Measurements from ENCODE around the gene INTU. TPM values are rescaled to one million over a fixed set of nuclear protein-coding genes. Genes with fewer than 3 reads are reported as not detected.
"Not testable (repeated sequence)": the region's sequence is repeated elsewhere in the genome, so short reads cannot be mapped to it uniquely, and the experiment has no call there.

The INTU gene
- total RNA-seq, 1 donor from 2014 or later: 0.07 TPM

DNA sequence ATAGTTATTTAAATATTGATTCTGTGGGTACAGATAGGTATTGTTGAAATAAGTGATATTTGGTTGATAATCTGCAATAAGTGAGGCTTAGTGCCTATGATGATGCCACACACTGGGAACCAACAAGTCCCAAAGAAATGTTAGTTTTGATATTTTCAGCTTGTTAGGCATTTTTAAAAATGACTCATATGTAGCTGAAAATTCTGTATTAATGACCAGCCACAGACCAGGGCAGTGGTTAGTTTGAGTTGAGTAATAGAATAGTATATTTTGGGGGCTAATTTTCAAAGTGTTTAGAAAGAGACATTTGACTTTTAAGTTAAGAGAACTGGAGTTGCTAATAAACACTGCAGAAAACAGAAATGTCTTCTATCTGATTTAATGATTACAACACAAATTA lies 9.4 kb downstream of the INTU start:
- intact Hi-C loops (cut with micrococcal nuclease): no loop called here

GRCh38 chr4:127643791-127644190 lies 11.0 kb downstream of the INTU start:
- intact Hi-C loops (cut with micrococcal nuclease): no loop called here

- intact Hi-C loops (cut with micrococcal nuclease): no loop called here
Observed at GRCh38 chr4:127648061-127648460, 15.3 kb downstream of the INTU start.

- intact Hi-C loops (cut with micrococcal nuclease): not testable (repeated sequence)
Observed at GRCh38 chr4:127655590-127655989, 22.8 kb downstream of the INTU start.

DNA sequence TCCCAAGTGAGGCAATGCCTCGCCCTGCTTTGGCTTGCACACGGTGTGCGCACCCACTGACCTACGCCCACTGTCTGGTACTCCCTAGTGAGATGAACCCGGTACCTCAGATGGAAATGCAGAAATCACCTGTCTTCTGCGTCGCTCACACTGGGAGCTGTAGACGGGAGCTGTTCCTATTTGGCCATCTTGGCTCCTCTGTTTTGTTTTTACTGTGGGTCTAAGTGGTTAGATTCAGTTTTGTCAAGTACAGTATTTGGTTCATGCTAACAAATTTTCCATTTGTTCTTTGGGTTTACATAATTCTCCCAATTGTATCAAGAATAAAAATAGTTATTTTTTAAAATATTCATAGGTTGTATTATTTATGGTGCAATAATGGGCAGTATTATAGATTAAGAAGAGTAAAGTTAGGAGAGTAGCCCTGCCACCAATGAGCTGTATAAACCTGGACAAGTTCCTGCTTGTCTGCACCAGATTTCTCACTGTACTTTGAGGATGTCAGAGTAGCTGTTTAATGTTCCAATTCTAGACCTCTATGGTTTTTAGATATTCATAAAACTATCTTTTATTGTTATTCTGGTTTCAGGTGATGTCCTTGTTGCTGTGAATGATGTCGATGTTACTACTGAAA lies 23.4 kb downstream of the INTU start:
- intact Hi-C loops (cut with micrococcal nuclease): no loop called here

- intact Hi-C loops (cut with micrococcal nuclease): no loop called here
Observed at GRCh38 chr4:127660284-127660885, 27.6 kb downstream of the INTU start.

DNA sequence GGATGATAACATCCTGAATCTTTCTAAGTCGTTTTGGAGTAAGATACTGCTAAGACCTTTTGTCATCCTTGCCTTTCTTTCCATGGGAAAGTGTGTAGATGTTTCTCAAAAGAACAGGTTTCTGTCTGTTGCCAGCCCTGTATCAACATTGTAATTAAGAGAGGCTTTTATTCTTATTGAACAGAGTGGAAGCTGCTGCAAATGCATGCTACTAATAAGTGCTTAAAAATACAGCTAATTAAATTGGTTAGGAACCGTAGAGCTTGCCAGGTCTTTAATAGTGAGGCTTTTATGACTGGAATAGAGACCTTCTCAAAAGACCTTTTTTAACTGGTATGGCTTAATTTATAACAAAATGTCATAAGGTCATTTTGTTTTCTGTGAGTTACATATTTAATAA lies 34.4 kb downstream of the INTU start:
- intact Hi-C loops (cut with micrococcal nuclease): no loop called here

DNA sequence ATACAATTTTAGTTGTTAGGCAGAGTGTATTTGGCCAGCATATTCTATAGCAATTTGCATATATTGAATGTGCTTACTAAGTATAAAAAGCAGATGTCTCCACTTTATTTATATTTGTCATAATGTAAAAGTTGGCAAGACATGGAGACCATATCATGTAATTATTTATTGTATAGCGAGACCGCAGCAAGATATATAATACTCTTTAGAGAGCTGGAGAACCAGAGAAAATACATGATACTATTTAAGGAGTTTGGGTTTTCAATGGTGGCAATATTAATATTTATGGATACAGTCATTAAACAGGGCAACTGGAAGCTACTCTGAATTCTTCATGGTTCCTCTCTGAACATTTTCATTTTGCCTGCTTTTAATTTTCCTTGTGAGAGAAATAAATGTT lies 35.0 kb downstream of the INTU start:
- intact Hi-C loops (cut with micrococcal nuclease): no loop called here

DNA sequence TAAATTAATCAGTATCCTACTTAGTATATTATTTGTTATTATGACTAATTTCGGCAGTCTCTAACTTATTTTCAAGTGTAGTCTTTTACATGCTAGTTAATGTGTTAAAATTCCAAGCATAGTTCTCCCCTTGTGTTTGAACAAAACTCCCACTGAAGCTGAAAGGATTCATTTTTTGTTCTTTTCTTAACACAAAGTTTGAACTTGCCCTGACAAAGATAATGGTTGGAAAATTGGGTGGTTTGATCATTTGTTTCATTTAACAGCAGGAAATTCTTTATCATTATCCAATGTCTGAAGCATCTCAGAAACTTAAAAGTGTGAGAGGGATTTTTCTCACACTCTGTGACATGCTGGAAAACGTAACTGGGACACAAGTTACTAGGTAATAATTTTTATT lies 36.0 kb downstream of the INTU start:
- intact Hi-C loops (cut with micrococcal nuclease): no loop called here

- intact Hi-C loops (cut with micrococcal nuclease): no loop called here
Observed at GRCh38 chr4:127669691-127670090, 36.9 kb downstream of the INTU start.

DNA sequence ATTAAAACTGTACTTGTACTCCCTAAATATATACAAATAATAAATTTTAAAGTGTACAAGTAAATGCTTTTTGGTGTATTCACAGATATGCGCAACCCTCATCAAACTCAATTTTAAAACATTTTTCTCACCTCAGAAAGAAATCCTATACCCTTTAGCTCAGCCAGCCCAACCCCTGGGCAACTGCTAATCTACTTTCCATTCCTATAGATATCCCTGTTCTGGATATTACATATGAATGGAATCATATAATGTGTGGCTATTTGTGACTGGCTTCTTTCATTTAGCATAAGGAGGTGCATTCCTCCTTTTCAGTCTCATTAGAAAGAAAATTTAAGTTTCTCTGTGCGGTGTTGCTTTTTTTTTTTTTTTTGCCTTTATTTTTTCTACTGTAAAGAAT lies 39.4 kb downstream of the INTU start:
- intact Hi-C loops (cut with micrococcal nuclease): no loop called here

DNA sequence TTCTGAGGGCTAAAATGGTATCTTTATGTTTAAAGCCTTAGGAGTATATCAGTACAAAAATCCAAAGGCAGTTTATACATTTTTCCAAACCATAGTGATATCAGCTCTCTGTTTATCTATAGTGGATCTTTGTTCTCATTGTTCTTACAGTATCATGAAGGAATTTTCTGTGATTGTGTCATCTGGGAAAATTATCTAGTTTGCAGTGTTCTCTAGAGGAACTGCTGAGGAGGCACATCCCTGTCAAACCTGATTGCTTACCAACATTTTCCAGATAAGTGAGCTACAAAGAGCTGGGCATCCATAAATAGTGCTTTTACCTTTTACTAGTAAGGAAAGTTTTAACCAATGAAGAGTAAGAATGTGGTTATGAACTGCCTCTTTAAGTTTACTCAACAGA lies 52.5 kb downstream of the INTU start:
- intact Hi-C loops (cut with micrococcal nuclease): no loop called here

DNA sequence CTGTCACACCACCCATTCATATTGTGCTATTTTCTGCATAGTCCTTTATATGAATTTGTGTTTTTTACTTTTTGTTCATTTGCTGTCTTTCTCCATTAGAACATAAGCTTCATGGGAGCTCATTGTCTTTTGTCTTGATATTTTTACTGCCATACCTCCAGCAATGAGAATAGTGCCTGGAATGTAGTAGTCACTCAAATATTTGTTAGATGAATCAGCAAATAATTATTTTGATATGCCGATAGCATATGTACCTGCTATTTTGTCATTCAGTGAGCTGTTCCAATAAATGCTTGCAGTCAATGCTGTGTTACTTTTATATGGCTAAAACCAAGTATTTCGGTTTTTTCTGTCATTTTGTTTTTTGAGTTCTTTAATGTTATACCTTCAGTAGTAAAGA lies 53.9 kb downstream of the INTU start:
- intact Hi-C loops (cut with micrococcal nuclease): no loop called here

- intact Hi-C loops (cut with micrococcal nuclease): no loop called here
Observed at GRCh38 chr4:127687580-127687979, 54.8 kb downstream of the INTU start.

GRCh38 chr4:127698789-127699200 lies 66.0 kb downstream of the INTU start:
- intact Hi-C loops (cut with micrococcal nuclease): no loop called here

GRCh38 chr4:127708985-127709384 lies 76.2 kb downstream of the INTU start:
- intact Hi-C loops (cut with micrococcal nuclease): no loop called here

DNA sequence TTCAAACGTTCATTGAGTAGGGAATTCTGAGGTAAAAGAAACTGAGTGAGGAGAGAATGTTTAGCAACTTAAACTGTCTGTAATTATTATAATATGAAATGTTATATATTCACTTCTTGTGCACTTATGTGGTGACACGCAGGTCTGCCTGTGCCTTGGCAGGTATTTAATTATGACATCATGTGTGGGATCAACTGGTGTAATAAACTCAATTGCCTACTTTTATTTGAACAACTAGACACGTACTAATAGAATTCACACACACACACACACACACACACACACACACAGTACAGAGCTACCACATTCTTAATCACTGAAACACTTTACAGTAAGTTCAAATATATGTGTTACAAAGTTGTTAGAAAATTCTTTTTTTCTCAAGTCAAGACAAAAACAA lies 76.7 kb downstream of the INTU start:
- intact Hi-C loops (cut with micrococcal nuclease): no loop called here

DNA sequence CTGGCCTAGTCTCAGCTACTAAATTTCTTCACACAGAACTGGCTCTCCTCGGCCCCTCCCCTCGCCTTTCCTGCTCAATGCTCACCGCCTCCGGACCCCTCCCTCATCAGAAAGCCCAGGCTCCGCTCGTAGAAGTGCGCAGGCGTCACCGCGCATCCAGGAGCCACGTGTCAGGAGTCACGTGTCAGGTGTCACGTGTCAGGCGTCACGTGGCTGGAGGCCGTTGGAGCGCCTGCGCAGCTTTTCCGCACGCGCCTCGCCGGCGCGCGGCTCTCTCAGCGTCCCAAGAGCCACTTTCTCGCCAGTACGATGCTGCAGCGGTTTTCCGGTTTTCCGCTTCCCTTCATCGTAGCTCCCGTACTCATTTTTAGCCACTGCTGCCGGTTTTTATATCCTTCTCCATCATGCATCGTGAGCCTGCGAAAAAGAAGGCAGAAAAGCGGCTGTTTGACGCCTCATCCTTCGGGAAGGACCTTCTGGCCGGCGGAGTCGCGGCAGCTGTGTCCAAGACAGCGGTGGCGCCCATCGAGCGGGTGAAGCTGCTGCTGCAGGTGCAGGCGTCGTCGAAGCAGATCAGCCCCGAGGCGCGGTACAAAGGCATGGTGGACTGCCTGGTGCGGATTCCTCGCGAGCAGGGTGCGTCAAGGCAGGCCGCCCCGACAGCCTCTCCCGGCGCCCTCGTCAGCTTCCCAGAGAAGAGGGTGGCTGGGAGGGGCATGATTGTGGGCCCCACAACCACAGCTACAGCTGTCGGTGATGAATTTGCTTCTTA lies 97.6 kb downstream of the INTU start, which contains the start of gene SLC25A31:
SLC25A31 (plus strand) TSS at position 259 of the 772 bp plus-strand sequence; CDS start at position 405, 146 bp downstream.
- intact Hi-C loops (cut with micrococcal nuclease): no loop called here

- intact Hi-C loops (cut with micrococcal nuclease): no loop called here
Observed at GRCh38 chr4:127731406-127731805, 98.6 kb downstream of the INTU start.

DNA sequence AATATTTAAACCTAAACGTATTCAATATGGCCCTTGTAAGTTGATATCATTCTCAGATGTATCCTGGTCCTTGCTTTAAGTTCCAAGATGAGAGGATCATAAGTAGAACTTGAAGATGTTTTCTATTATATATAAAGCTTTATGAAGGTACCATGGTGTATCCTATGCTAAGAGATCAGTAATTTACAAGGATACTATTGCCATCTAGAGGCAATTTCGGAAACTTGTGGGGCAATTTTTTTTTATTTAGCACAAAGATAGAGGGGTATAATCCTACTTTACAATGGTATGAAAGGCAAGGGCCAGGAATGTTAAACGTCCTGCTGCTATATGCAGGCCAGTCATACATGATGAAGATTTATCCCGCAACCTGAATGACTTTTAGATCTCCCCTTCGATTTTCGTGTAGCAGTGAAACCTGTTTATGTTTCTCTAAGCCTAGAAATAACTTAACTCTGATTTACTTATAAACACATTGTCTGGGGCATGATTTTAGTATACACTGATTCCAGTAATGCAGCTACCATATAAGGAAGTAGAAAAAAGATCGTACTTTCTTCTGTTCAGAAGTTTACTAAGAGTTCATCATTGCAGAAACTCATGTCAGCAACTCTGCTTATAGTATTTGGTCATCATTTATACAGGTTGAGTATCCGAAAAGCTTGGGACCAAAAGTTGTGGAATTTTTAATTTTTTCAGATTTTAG lies 100.0 kb downstream of the INTU start:
- intact Hi-C loops (cut with micrococcal nuclease): loop anchor here (2.0 kb wide), 1 partner anchor 128 kb away; no protein-coding TSS in a partner anchor

DNA sequence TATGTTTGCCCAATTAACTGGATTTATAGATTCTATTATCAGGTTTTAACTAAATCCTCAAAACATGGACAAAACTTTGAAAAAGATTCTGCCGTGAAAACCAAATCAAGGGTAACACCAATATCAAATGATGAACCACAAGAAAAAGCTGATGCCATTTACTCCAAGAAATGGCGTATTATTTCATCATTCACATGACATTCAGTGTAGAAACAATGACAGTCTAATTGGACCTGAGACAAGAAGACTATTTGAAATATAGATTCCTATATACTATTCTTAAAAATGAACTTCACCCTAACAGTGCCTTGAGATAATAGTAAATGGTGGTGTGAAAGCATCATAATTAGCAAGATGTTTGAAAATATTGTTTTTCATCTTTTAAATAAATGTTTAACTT lies 102.2 kb downstream of the INTU start:
- intact Hi-C loops (cut with micrococcal nuclease): no loop called here

DNA sequence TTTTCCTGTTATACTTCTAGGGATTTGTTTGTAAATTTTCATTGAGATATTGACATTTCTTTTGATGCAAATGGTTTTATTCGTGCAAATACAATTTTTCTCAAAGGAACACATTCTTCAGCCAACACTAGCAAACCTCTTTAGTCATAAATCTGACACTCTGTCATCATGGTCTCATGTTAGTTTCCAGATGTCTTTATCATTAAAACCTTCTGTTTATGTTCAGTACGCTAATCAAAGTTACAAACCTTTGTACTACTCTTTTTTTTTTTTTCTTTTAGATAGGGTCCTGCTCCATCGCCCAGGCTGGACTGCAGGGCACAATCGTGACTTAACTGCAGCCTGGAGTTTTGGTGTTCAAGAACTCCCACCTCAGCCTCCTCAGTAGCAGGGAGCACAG lies 104.5 kb downstream of the INTU start:
- intact Hi-C loops (cut with micrococcal nuclease): no loop called here

All from T-helper 2 cell treated with Interferon-gamma antibody and Interleukin-4, amounts not matched to agents 100 ng/mL and 5 ng/mL, for 36 hours (primary cell).